ENCODE data around the gene SYNGR4.
"Not testable (repeated sequence)": the region's sequence is repeated elsewhere in the genome, so short reads cannot be mapped to it uniquely, and the experiment has no call there.

SYNGR4 gene, protein sequence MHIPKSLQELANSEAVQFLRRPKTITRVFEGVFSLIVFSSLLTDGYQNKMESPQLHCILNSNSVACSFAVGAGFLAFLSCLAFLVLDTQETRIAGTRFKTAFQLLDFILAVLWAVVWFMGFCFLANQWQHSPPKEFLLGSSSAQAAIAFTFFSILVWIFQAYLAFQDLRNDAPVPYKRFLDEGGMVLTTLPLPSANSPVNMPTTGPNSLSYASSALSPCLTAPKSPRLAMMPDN

DNA sequence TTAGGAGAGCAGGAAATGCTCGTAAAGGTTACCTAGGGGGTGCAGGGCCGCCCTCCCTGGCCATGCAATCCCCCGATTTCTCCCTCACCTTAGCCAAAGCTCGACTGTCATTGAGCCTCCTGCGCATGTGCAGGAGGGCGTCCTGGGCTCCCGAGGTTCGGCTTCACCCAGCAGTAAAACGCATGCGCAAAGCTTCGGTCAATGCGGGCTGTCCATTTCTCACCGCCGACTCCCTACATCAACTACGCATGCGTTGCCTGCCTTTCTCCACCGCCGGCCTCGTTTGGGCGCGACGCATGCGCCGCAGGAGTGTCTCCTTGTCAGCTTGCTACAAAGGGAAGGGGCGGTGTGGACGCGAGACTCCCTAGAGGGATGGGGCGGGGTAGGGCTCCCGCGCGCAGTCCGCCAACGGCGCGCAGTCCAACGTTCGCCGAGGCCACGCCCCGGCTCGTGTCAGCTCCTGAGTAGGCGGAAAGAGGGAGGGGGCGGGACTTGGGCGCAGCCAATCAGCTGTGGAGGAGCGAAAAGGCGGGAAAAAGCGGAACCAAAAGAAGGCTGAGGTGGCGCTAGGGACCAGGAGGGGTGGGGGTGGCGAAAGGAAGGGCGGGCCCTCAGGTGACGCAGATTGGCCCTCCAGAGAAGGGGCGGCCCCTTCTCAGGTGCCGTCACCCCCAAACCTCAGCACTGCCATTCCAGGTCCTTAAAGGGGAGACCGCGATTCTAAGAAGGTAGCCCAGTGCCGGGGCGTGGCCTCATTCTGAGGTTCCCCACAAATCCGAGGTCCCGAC is at the start of gene SYNGR4, which contains the start of gene TMEM143:
TSS of gene SYNGR4 (plus strand) at position 558 of the 788 bp plus-strand sequence. CDS start 1,476 bp downstream, outside the sequence.
TSS of gene TMEM143 (minus strand) at position 131 of the 788 bp plus-strand sequence. CDS start at position 111, 20 bp downstream.
- peak; percentile 97 for DNase-seq

DNA sequence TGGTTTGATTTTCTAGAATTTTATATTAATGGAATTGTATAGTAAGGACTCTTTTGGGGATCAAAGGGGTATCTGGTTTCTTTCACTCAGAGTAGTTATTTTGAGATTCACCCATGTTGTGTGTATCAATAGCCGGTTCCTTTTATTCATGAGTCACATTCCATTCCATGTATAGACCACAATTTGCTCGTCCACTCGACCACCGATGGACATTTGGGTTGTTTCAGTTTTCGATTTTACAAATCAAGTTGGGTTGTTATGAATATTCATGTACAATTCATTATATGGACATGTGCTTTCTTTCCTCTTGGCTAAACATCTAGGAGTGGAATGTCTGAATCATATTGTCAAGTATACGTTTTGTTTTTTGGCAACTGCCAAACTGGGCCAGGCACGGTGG is 48.5 kb upstream of the SYNGR4 start:
- no peak for DNase-seq

DNA sequence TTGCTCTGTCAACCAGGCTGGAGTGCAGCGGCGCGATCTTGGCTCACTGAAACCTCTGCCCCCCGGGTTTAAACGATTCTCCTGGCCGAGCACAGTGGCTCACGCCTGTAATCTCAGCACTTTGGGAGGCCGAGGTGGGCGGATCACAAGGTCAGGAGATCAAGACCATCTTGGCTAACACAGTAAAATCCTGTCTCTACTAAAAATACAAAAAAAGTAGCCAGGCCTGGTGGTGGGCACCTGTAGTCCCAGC is 46.5 kb upstream of the SYNGR4 start:
- not testable (repeated sequence) for DNase-seq

DNA sequence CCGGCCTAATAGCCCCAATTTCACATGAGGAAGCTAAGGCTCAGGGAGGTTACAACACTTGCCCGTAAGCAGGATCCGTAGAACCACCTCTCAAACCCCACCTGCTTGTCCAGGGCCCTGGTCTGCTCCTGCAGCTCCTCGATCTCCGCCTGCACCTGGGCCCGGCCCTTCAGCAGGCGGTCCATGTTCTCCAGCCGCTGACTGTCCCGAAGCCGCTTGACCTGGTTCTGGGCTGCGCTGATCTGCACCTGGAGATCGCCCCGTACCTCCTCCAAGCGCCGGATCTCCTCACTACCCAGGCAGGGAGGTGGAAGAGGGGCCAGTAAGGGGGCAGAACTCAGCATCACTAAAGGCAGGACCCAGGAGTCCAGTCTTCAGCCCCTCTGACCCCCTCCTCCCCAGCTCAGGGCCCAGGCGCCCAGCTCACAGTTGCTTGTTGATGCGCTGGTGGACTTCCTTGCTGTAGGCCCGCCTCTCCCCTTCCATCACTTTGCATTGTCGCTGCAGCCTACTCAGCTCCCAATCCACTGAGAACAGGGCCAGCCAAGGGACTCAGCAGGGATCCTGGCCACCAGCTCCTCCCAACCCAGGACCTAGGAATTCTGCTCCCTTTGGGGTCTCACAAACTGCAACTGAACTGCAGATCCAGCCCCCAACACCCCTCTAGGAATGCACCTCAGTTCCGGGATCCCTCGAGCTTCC is 45.7 kb upstream of the SYNGR4 start:
- no peak for DNase-seq

DNA sequence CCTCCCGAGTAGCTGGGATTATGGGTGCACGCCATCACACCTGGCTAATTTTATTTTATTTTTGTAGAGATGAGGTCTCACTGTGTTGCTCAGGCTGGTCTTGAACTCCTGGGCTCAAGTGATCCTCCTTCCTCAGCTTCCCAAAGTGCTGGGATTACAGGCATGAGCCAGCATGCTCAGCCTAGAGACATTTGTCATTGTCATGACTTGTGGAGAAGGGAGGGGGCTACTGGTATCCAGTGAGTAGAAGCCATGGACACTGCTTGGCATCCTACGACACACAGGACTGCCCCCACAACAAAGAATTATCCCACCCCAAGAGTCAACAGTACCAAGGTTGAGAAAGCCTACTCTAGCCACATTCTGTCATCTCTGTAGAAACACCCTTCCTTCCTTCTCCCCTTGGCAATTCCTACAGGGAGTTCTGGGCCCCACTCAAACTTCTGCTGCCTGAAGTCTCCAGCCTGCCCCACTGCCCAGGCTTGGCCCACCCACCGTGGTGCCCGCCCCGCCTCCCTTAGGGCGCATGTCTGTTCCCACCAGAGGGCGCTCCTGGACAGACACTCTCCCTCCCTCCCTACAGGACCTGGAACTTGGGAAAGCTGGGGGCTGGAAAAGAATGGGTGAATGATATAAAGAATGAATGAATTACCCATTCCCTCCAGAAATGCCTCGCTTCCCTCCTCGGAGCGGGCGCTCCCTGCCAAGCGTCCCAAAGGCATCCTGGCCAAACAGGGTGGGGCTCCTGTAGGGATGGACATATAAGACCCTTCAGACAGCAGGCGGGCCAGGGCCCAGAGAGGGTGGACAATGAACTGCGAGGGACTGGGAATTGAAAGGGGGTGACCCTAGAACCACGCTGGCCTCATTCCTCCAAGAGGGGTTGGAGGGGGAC is 44.3 kb upstream of the SYNGR4 start:
- peak; percentile 83 for DNase-seq

DNA sequence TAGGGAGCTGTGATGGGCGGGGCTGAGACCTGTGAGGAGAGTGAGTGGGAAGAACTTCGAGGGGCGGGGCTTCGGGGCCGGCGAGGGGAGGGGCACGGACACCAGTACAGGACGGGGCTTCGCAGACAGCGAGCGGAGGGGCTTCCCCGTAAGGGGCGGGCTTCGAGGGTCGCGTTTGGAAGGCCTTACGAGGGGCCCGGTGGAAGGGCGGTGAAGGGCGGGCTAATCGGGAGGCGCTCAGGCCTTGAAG is 42.9 kb upstream of the SYNGR4 start:
- DNase-seq = peak; percentile 99

DNA sequence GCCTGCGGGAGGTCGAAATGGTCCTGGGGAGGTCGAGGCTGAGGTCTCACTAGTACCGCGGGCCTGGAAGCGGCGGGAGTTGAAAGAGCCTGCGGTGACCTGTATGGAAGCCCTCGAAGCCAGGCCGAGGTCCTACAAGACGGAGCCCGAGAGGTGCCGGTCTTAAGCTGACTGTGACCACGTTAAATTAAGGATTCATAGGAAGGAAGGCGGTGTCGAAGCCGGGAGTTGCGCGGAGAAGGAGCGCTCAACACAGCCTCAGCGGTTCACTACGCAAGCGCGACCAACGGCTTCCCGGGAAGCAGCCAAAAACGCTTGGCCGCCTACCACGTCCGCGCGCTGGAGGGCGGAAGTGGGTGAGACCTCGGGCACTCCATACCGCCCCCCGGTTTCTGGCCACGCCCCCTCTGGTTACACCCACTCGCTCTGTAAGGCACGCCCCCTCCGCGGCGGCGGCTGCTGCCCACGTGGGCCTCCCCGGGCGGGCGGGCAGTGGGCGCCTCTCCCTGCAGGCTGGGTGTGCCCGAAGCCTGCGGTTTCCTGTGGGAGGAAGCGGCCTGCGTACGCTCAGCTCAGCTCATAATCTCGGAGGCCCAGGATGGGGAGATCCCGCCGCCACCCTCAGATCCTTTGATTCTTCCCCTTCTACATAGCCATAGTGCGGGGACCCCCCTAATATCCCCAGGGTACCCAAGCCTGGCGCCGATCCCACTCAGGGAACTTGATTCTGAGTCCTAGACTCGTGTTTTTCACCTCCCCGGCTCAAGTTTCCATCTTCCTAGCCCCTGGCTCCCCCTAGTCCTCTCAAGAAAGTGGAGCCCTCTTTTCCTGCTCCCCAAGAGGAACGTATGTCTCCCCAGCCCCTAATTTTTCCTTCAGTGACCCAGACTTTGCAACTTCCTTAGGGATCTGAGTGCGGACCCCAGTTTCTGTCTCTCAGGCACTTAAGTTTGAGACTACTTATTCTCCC is 42.3 kb upstream of the SYNGR4 start:
- DNase-seq = peak; percentile 99

DNA sequence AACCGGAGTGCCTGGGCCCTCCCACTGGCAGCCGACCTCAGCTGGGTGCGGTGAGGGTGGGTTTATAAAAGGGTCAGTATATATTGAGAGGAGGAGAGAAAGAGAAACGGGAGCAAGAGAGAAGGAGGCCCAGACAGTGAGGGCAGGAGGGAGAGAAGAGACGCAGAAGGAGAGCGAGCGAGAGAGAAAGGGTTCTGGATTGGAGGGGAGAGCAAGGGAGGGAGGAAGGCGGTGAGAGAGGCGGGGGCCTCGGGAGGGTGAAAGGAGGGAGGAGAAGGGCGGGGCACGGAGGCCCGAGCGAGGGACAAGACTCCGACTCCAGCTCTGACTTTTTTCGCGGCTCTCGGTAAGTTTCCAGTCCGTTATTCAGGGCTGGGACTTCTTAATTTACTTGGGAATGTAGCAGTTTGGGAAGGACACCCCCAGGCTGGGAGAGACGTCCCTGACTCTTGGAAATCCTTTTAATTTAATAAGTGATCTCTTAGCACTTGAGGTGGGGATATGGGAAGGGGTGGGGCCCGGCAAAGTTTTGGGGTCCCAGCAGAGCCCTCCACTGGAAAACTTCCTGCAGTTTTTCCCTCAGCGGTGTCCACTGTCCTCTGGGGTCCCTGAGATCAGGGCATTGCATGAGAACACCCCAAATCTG is 38.8 kb upstream of the SYNGR4 start, which contains the start of gene EMP3:
TSS of gene EMP3 (plus strand) at position 288 of the 646 bp plus-strand sequence. CDS start 1,293 bp downstream, outside the sequence.
- peak; percentile 91 for DNase-seq

DNA sequence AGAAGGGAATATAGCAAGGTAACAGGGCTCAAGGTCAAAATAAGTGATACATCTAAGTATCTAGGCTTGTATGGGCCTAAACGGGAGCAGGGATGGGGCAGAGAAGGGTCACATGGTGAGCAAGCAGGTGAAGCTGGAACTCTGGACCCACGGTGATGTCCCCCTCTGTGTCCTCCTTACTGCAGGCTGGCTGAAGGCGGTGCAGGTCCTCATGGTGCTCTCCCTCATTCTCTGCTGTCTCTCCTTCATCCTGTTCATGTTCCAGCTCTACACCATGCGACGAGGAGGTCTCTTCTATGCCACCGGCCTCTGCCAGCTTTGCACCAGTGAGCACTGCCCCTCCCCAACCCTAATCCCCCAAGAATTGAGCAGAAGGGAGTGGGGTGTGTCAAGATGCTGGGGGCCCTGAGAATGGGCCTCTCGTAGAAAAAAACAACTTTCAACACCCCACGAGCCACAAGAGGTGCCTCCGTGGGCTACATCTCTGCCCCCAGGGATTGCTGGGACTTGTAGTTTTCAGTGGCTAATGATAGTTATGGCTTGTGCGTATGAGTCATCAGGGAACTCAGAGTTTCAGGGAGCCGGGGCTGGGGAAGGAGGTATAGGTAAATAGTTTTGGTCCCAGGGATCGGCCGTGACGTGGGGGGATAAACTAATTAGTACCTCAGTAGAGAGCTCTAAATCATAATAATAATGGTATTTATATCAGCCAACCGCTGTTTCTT is 34.8 kb upstream of the SYNGR4 start:
- DNase-seq = peak; percentile 64

DNA sequence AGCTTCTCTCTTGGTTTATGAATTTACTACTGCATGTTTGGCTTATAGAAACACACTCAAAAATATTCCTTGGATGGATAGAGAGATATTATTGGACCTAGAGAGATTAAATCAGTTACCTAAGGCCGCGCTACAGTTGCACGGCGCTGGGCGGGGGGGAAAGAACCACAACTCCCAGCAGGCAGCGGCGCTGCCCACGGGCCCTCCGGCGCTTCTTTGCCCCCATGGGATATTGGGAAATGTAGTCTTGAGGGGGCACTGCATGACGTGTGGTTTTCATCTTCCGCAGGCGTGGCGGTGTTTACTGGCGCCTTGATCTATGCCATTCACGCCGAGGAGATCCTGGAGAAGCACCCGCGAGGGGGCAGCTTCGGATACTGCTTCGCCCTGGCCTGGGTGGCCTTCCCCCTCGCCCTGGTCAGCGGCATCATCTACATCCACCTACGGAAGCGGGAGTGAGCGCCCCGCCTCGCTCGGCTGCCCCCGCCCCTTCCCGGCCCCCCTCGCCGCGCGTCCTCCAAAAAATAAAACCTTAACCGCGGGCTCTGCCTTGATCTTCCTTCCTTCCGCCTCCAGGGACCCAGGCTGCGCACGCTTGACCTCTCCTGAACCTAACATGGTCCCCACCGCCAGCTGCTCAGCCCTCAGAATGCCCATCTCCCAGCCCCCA is 34.0 kb upstream of the SYNGR4 start:
- DNase-seq = peak; percentile 84

DNA sequence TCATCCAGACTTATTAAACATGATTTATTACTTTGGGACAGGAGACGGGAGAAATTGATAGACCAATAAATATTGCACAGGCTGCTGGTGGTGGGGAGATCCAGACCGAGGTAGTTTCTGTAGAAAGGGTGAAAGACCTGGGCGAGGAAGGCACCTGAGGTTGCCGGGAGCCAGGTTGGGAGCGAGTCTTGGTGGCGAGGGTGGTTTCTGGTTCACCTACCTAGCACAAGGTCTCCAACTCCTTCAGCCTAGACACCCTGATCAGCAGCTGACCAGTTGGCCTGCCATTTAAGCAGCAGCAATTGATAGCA is 31.9 kb upstream of the SYNGR4 start:
- no peak for DNase-seq

DNA sequence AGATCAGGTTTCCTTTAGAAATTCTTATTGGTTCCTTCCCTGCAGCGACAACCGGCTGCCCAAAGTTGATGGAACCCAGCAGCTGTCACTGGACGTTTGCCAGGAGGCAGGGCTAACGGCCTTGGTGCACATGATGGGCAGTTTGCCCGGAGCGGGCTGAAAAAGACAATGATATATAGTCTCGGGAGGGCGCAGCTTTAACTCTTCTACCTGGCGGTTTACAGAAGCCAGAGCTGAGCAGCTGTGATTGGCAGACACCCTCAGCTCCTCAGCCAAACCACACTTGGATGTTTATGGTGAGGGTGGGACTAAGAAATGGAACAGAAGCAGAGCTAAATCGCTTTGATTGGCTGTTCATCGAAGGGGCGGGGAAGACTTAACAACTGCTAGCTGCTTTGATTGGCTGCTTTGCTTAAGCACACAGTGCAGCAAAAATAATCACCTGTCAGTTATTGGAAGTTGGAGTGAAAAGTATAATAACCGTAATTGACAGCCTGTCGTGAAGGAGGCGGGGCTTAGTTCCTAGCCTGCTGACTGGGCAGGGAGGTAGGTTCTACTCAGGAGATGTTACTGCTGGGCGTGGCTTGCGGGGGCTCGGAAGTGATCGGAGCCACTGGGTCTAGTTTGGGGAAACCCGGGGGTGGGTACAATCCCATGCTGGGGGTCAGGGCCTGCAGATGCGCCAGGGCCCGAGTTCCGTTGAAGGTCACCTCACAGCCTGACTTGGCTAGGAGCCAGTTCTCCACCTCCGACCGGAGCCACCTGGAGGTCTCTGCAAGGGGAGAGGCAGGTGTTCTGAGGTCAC is 31.3 kb upstream of the SYNGR4 start:
- peak; percentile 94 for DNase-seq

DNA sequence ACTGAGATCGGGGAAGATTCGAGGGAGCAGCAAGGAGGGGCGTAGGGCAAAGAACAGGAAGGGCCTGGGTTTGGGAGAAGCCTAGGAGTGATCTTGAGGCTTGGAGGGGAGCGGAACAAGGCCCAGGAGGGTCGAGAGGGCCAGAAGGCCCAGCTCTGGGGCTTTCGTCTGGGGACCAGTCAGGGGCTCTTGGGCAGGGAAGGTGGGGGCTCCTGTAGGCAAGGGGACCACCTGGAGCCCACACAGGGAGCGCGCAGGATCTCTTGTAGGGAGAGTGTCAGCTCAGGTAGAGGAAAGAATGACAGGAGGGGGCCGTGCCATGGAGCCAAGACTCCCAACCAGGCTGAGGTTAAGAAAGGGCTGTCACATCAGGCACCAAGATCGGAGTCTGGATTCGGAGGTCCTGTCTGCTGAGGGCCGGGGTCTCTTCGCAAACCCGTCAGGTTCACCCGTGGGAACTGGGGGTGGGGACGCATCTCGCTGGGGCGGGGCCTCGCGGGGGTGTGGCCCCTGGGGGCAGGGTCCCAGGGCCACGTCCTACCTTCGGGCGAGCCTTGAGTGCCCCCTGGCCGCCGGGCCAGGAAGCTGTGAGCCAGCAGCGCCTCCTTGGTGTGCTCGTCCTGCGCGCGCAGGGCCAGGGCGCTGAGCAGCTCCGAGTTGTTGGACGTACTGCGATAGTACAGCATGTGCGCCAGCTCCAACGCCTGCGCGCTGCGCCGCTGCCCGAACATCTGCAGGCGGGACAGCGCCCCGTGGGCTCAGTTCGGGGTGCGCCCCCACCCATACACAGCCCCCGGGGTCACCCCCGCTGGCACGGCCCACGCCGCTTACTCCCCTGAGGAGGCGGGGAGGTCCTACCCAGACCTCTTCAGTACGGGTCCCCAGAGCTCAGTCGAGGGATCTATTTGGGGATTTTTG is 30.4 kb upstream of the SYNGR4 start:
- peak; percentile 95 for DNase-seq

DNA sequence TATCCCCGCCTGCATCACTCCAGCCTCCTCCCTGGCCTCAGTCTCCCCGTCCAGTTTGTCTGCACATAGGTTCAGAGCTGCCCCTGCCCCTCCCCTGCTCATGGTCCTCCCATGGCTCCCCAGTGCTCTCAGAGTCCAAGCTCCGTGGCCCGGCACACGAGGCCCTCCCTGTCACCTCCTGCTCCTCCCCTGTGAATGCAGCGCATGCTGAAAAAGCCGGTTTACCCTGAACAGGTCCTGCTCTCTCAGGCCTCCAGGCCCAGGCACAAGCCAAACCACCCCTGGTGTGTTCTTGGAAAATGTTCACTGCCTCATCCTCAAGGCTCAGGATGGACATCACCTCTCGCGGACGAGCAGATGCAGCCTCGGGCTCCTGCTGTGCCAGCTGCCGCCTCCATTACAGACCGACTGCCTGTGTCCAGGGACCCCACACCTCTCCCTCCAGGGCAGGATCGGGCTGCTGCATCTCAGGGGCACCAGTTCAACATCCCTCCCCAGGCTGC is 25.9 kb upstream of the SYNGR4 start:
- DNase-seq = no peak

DNA sequence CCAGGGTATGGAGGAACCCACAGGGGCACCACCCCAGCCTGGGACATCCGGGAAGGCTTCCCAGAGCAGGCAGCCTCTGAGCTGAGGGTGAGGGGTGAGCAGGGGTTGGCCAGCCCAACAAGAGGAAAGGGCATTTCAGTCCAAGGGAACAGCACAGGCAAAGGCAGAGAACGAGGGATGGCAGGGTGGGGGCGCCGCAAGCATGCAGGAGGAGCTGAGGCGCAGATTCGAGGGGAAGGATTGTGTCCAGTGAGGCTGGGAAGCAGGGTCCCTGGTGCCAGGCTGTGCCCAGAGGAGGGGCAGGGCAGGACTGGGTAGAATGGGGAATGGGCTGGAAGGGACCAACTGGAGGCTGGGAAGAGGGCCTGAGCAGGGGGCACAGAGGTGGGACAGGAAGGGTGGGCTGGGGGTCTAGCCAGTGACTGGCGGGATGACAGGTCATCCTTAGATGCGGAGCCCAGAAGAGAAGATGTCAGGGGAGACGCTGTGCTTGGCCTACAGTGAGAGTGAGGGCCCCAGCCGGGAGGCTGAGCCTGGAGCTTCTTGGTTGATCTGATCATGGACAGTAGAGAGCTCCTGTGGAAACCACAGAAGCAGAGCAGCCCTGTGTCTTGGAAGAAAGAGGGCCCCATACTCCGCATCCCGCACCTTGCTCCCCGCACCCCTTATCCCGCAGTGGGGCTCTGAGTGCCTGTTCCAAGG is 25.2 kb upstream of the SYNGR4 start:
- DNase-seq = no peak

DNA sequence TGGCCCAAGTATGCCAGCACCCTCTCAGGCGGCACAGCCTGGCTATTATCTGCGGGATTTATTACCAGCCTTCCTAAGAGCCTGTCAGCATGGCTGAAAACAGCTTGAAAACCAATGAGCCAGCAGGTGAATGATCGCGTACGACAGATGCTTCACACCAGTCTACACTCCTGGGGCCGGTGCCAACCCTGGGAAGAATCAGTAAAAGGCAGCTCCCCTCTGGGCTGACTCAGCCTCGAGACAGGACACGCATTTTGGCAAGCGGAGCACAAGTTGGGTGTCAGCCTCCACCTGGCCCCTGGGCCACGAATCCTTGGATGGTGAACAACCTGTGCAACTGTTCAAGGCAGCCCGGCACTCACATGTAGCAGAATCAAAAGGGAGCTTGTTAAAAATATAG is 23.2 kb upstream of the SYNGR4 start:
- no peak for DNase-seq
